Astrocyte (in vitro differentiated cells and primary cell): Measurements from ENCODE around the gene DOK7. TPM values are rescaled to one million over a fixed set of nuclear protein-coding genes. Genes with fewer than 3 reads are reported as not detected.

Experiments
- DNase-seq: peaks from one replicate; pipeline ENCODE4 v3.0.0-alpha.2; 2010; ENCODE audit warnings: low read depth
- FAIRE-seq: peaks from 2 replicates; lab custom pipeline; 2011; peaks lifted over from hg19 to GRCh38; lab: Jason Lieb, UNC
- H2AFZ ChIP-seq: 2 replicates; pipeline ENCODE4 v1.6.0; 2012; ENCODE audit warnings: low read depth, low read length, inconsistent platforms
- H3K27ac ChIP-seq: 2 replicates; pipeline ENCODE4 v1.5.1; 2011; ENCODE audit warnings: low read depth, low read length, inconsistent platforms
- H3K27me3 ChIP-seq: 2 replicates; pipeline ENCODE4 v1.6.0; 2011; ENCODE audit warnings: low read length, inconsistent platforms; ENCODE audit not compliant: insufficient read depth
- H3K36me3 ChIP-seq: 2 replicates; pipeline ENCODE4 v1.5.1; 2011; ENCODE audit warnings: low read length, inconsistent platforms; ENCODE audit not compliant: insufficient read depth
- H3K4me1 ChIP-seq: 2 replicates; pipeline ENCODE4 v1.5.1; 2011; ENCODE audit warnings: low read length, inconsistent platforms; ENCODE audit not compliant: insufficient read depth
- H3K4me2 ChIP-seq: 2 replicates; pipeline ENCODE4 v1.6.0; 2012; ENCODE audit warnings: low read length, inconsistent platforms
- H3K4me3 ChIP-seq: 2 replicates; pipeline ENCODE4 v1.5.1; 2011; ENCODE audit warnings: low read depth, mild to moderate bottlenecking, low read length, inconsistent platforms; ENCODE audit not compliant: insufficient read depth
- H3K79me2 ChIP-seq: 2 replicates; pipeline ENCODE4 v1.6.0; 2012; ENCODE audit warnings: mild to moderate bottlenecking, low read length, inconsistent platforms; ENCODE audit not compliant: insufficient read depth
- H3K9ac ChIP-seq: 2 replicates; pipeline ENCODE4 v1.6.0; 2012; ENCODE audit warnings: mild to moderate bottlenecking, low read length, inconsistent platforms
- H3K9me3 ChIP-seq: 2 replicates; pipeline ENCODE4 v1.5.1; 2012; ENCODE audit warnings: low read depth, mild to moderate bottlenecking, low read length, inconsistent platforms; ENCODE audit not compliant: insufficient read depth
- H4K20me1 ChIP-seq: 2 replicates; pipeline ENCODE4 v1.6.0; 2012; ENCODE audit warnings: low read length, inconsistent platforms; ENCODE audit not compliant: insufficient read depth
- H3K27ac Mint-ChIP-seq: one replicate; pipeline ENCODE4 v1.8.0; 2021; ENCODE audit warnings: mild to moderate bottlenecking, mixed read lengths; ENCODE audit not compliant: unreplicated experiment
- H3K27me3 Mint-ChIP-seq: one replicate; pipeline ENCODE4 v1.8.0; 2021; ENCODE audit warnings: low read depth, mixed read lengths; ENCODE audit not compliant: unreplicated experiment
- H3K36me3 Mint-ChIP-seq: one replicate; pipeline ENCODE4 v1.8.0; 2021; ENCODE audit warnings: low read depth, mixed read lengths; ENCODE audit not compliant: unreplicated experiment
- H3K4me1 Mint-ChIP-seq: one replicate; pipeline ENCODE4 v1.8.0; 2021; ENCODE audit warnings: low read depth, mixed read lengths; ENCODE audit not compliant: unreplicated experiment
- H3K4me3 Mint-ChIP-seq: one replicate; pipeline ENCODE4 v1.8.0; 2021; ENCODE audit warnings: mild to moderate bottlenecking, moderate library complexity, mixed read lengths; ENCODE audit not compliant: unreplicated experiment
- H3K9me3 Mint-ChIP-seq: one replicate; pipeline ENCODE4 v1.8.0; 2021; ENCODE audit warnings: mild to moderate bottlenecking, mixed read lengths; ENCODE audit not compliant: unreplicated experiment
- CTCF ChIP-seq: IDR thresholded peaks from 2 replicates; pipeline ENCODE4 v1.5.1; 2011; ENCODE audit warnings: low read depth, mild to moderate bottlenecking, inconsistent platforms, low read length, moderate library complexity; ENCODE audit not compliant: insufficient read depth
- EZH2 ChIP-seq: IDR thresholded peaks from 2 replicates; pipeline ENCODE4 v1.6.1; 2012; ENCODE audit warnings: mild to moderate bottlenecking, low read length, inconsistent platforms; ENCODE audit not compliant: insufficient read depth
- total RNA-seq: library from RNA; stranded (reverse); gene quantifications from 2 replicates; pipeline ENCODE4 v1.2.1, GENCODE V29; 2021

The DOK7 gene
- total RNA-seq, 1 donor from 2014 or later, result not detected

DNA sequence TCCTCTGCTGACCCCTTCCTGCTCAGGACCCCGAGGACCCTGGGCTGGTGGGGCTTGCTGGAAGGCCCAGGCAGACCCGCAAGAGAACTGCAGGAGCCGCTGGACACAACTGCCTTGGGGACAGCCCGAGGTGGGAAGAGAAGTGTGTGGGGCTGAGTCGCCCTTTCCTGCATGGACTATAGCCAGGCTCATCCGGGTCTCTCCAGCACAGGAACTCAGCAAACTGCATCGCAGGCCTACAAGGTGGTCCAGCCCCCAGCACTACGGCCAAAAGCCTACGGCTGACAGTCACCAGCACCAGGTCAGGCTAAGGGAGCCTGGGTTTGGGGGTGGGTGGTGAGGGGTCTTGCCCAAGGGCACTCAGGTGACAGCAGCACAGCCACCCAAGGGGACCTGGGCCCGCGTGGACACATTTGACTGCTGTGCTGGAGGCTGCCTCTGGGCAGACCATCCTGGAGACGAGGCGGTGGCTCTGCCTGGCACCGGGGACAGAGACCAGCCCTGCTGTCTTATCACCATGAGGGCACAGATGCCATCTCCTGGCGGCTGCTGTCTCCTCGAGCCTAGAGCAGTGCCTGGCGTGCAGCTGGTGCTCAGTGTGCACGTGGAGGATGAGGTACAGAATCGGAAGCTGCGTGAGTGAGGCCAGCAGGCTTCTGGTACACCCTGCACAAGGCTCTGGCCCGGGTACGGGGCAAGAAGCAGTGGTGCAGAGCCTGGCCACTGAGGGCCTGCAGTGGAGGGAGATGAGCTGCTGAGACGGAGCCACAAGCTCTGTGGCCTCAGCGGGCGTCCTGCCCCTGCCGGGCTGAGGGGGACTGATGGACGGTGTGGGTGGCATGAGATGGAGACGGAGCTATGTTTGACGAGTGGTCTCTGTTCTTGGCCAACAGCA lies 54.0 kb downstream of the DOK7 start:
- DNase-seq, result no peak
- no peak for FAIRE-seq
- Histone ChIP-seq H3K9me3 (no peaks in the 10 kb centered on the region), H3K4me1 (no peaks in the 10 kb centered on the region), H2AFZ (no peak overlapping the region), H3K27ac (no peak overlapping the region), H3K9ac (no peak overlapping the region), H3K36me3 (peaks cover 3% of the 10 kb centered on the region), H3K79me2 (no peaks in the 10 kb centered on the region), H3K4me3 (no peak overlapping the region), H4K20me1 (peaks cover 20% of the 10 kb centered on the region), H3K27me3 (no peaks in the 10 kb centered on the region), H3K4me2 (no peak overlapping the region)
- H3K36me3 Mint-ChIP-seq, result peaks cover 29% of the 10 kb centered on the region
- no peaks in the 10 kb centered on the region for H3K9me3 Mint-ChIP-seq
- H3K27ac Mint-ChIP-seq, result no peak overlapping the region
- H3K4me3 Mint-ChIP-seq, result no peak overlapping the region
- H3K4me1 Mint-ChIP-seq, result no peaks in the 10 kb centered on the region
- TF ChIP-seq CTCF, result no peak
- TF ChIP-seq EZH2, result no peak
- no peaks in the 10 kb centered on the region for H3K27me3 Mint-ChIP-seq

GRCh38 chr4:3517731-3518510 lies 54.8 kb downstream of the DOK7 start:
- no peak overlapping the region for H3K4me2 ChIP-seq
- H3K4me1 ChIP-seq, result no peaks in the 10 kb centered on the region
- Mint-ChIP-seq H3K27ac (no peak overlapping the region), H3K9me3 (no peaks in the 10 kb centered on the region), H3K4me3 (no peak overlapping the region), H3K4me1 (no peaks in the 10 kb centered on the region), H3K36me3 (peaks cover 23% of the 10 kb centered on the region), H3K27me3 (no peaks in the 10 kb centered on the region)
- H3K4me3 ChIP-seq, result no peak overlapping the region
- H2AFZ ChIP-seq, result no peak overlapping the region
- peaks cover 20% of the 10 kb centered on the region for H4K20me1 ChIP-seq
- H3K27ac ChIP-seq, result no peak overlapping the region
- H3K36me3 ChIP-seq, result peaks cover 3% of the 10 kb centered on the region
- H3K9ac ChIP-seq, result no peak overlapping the region
- no peak for DNase-seq
- TF ChIP-seq EZH2 (no peak), CTCF (no peak)
- H3K27me3 ChIP-seq, result no peaks in the 10 kb centered on the region
- H3K79me2 ChIP-seq, result no peaks in the 10 kb centered on the region
- FAIRE-seq, result no peak
- H3K9me3 ChIP-seq, result no peaks in the 10 kb centered on the region
